Omental fat pad (tissue), 4 donors: ENCODE measurements around the gene LYRM7. TPM values are rescaled to one million over a fixed set of nuclear protein-coding genes. Genes with fewer than 3 reads are reported as not detected.

Experiments
- ATAC-seq: fragments of 150-250 bp; one replicate; pipeline ENCODE4 v1.9.1; 2016; ENCODE audit warnings: mild to moderate bottlenecking, moderate library complexity; ENCODE audit not compliant: low FRiP score
- DNase-seq: peaks from one replicate; pipeline ENCODE4 v3.0.0-alpha.2; 2019; ENCODE audit warnings: low spot score
- total RNA-seq, 4 donors: library from RNA; depleted of rRNA; stranded (reverse); fragments of >200 nt; gene quantifications; one replicate each; pipeline ENCODE4 v1.1.0, GENCODE V29; 2016
- TF ChIP-seq, protein P1 (sequence below), 3 donors: fragments of 450-650 bp; IDR thresholded peaks; one replicate each; pipeline ENCODE4 v1.5.1; 2016 to 2017; ENCODE audit warnings: antibody characterized with exemption in 3 of 3, mild to moderate bottlenecking in 3 of 3, moderate library complexity in 2 of 3

The LYRM7 gene
- total RNA-seq, 4 donors from 2014 or later, result 4.4 to 11.9 (median 9.5) TPM

DNA sequence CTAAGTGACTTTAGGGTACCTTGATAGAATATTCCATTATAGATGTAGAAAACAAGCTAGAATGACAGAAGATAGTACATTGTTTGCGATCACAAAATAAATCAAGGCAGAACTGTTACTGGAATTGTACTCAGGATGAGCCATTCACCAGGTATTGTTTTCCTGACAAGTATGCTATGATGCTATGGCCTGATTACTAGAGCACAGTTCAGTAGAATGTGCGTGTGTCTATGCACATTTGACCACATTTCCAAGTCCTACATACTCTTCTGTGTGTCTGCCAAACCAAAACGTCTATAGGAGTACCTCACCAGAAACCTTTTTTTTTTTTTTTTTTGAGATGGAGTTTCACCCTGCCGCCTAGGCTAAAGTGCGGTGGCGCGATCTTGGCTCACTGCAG lies 49.8 kb downstream of the LYRM7 start:
- TF ChIP-seq, protein P1, sequence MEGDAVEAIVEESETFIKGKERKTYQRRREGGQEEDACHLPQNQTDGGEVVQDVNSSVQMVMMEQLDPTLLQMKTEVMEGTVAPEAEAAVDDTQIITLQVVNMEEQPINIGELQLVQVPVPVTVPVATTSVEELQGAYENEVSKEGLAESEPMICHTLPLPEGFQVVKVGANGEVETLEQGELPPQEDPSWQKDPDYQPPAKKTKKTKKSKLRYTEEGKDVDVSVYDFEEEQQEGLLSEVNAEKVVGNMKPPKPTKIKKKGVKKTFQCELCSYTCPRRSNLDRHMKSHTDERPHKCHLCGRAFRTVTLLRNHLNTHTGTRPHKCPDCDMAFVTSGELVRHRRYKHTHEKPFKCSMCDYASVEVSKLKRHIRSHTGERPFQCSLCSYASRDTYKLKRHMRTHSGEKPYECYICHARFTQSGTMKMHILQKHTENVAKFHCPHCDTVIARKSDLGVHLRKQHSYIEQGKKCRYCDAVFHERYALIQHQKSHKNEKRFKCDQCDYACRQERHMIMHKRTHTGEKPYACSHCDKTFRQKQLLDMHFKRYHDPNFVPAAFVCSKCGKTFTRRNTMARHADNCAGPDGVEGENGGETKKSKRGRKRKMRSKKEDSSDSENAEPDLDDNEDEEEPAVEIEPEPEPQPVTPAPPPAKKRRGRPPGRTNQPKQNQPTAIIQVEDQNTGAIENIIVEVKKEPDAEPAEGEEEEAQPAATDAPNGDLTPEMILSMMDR (IDR thresholded peaks at IDR 0.05), result no peak
- ATAC-seq (no peak), DNase-seq (no peak)

DNA sequence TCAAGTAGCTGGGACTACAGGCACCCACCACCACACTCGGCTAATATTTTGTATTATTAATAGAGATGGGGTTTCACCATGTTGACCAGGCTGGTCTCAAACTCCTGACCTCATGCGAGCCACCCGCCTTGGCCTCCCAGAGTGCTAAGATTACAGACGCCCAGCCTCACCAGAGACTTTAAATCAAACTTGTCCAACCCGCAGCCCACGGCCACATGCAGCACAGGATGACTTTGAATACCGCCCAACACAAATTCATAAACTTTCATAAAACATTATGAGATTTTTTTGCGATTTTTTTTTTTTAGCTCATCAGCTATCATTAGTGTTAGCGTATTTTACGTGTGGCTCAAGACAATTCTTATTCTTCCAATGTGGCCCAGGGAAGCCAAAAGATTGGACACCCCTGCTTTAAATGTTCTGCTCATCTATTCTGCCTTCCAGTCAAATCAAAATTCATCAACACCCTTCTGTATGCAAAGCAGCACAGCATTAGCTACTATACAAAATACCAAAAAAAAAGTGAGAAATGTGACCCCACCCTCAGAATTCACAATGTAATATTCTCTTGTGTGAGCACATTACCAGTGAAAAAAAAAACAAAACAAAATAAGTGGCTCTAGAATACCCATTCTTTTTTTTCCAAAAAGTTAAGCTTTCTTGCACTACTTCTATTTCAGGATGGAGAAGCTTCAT lies 50.4 kb downstream of the LYRM7 start:
- ATAC-seq, result no peak
- TF ChIP-seq, protein P1 (IDR thresholded peaks at IDR 0.05), result no peak
- DNase-seq, result no peak

GRCh38 chr5:131221888-131222287 lies 51.1 kb downstream of the LYRM7 start:
- DNase-seq (no peak), ATAC-seq (no peak)
- TF ChIP-seq, protein P1 (IDR thresholded peaks at IDR 0.05), result no peak

DNA sequence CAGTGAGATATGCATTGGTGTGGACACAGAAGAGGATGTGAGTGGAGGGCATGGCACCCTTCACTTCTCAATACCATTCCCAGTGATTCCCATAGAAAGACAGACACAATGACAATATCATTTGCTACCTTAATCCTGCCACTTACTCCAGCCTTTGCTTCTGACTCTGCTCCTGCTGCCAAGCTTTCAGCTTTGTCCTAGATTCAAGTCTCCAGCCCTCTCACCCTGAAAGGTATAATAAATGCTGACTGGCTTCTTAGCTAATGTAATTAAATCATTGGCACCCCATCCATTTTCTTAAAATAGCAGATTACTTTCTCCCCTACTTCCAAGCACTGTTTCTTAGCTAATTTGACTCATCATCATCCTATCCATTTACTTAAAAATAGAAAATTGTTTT lies 52.0 kb downstream of the LYRM7 start:
- TF ChIP-seq, protein P1 (IDR thresholded peaks at IDR 0.05), result no peak
- DNase-seq (no peak), ATAC-seq (no peak)

- TF ChIP-seq, protein P1 (IDR thresholded peaks at IDR 0.05), result no peak
- no peak for DNase-seq
- no peak for ATAC-seq
These were observed 53.1 kb downstream of the LYRM7 start for GRCh38 chr5:131223751-131224386.

DNA sequence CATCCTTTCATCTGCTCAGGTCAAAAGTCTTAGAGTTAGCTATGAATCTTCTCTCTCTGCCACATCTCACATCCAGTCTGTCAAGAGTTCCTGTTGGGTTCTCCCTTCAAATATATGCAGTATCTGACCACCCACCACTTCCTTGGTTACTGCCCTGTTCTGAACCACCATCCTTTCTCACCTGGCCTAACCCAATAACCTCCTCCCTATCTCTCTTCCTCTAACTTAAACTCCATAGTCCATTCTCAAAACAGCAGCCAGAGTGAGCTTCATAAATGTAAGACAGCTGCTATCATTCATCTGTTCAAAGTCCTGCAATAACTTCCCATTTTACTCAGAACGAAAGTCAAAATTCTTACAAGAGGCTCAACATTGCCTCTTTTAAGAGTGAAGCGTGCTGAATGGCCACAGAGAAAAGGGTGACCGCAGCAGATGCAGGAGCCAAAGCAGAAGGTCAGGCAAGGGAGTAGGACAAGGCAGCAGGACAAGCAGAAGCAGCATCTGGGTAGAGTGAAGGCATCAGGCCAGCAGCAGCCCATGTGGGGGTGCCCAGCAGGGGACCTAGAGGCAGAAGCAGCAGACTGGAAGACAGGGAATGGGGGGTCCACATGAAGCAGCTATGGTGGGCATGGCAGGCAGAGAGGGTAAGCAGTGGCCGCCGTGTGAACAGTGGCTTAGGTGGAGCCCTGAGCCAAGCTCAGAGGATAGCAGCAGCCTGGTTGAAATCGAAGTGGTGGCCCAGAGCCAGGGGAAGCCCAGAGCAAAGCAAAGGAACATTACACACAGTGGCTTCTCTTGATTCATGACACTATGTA lies 53.9 kb downstream of the LYRM7 start:
- ATAC-seq, result no peak
- TF ChIP-seq, protein P1 (IDR thresholded peaks at IDR 0.05), result no peak
- no peak for DNase-seq
